ENCODE measurements around the gene FFAR2. TPM values are rescaled to one million over a fixed set of nuclear protein-coding genes. Genes with fewer than 3 reads are reported as not detected.

Gene FFAR2
- total RNA-seq, 1 donor from 2014 or later, result 0.72 TPM

DNA sequence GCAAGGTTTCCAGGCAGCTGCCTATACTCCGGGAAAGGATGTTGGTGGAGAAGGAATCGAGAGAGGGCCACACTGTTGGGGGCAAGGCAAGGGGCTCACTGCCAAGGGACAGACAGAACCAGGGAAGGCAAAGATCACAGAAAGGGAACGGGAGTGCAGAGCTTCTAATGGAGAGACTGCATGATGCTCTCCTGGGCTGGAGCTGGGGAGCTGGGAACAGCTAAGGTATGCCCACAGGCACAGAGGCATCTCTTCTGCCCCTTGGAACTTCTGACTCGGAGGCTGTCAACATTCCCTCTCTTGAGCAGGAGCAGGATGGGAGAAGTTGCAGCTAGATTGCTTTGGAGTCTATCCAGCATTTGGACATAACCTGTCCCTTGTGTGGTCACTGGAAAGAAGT, 22.4 kb upstream of the FFAR2 start:
- no peak for DNase-seq (ENCODE audit: low spot score)

DNA sequence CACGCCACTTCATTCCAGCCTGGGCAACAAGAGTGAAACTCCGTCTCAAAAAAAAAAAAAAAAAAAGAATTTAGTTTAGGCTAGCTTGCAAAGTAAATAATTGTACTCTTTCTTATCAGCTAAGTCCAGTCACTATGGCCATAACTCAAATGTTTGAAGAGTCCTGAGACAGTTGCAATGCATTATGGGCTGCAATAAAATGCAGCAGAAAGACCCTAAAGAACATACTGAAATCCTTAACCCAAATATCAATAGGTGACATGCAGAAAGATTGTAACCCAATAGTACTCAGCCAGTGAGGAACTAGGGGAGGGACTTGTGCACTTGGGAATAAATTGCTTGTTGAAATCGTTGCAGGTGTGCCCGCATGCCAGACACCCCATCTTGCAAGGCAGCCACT, 20.9 kb upstream of the FFAR2 start:
- no peak for DNase-seq (ENCODE audit: low spot score)

GRCh38 chr19:35429698-35430408, 18.2 kb upstream of the FFAR2 start:
- DNase-seq (ENCODE audit: low spot score), result no peak

GRCh38 chr19:35430409-35431144, 17.5 kb upstream of the FFAR2 start:
- peak; percentile 55 for DNase-seq (ENCODE audit: low spot score)

- no peak for DNase-seq (ENCODE audit: low spot score)
These were observed 16.8 kb upstream of the FFAR2 start for GRCh38 chr19:35431145-35431807.

DNA sequence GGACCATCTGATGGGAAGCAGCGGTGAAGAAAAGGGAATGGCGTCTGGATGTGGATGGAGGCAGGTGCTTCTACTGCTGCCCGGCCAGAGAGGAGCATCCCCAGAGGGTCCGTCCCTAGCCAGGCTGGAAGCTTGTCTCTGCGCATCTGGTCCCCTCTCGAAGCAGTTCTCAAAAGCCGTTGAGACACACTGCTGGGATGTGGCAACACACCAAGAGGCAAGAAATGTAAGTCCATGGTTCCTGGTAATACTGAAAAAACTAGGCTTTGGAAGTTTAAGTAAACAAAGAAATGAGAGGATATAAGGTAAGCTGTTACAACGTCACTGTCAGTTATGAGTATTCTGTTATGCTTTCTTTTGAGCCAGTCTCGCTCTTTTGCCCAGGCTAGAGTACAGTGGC, 15.1 kb upstream of the FFAR2 start:
- no peak for DNase-seq (ENCODE audit: low spot score)

GRCh38 chr19:35433448-35433847, 14.6 kb upstream of the FFAR2 start:
- no peak for DNase-seq (ENCODE audit: low spot score)

GRCh38 chr19:35435896-35436295, 12.2 kb upstream of the FFAR2 start:
- no peak for DNase-seq (ENCODE audit: low spot score)

DNA sequence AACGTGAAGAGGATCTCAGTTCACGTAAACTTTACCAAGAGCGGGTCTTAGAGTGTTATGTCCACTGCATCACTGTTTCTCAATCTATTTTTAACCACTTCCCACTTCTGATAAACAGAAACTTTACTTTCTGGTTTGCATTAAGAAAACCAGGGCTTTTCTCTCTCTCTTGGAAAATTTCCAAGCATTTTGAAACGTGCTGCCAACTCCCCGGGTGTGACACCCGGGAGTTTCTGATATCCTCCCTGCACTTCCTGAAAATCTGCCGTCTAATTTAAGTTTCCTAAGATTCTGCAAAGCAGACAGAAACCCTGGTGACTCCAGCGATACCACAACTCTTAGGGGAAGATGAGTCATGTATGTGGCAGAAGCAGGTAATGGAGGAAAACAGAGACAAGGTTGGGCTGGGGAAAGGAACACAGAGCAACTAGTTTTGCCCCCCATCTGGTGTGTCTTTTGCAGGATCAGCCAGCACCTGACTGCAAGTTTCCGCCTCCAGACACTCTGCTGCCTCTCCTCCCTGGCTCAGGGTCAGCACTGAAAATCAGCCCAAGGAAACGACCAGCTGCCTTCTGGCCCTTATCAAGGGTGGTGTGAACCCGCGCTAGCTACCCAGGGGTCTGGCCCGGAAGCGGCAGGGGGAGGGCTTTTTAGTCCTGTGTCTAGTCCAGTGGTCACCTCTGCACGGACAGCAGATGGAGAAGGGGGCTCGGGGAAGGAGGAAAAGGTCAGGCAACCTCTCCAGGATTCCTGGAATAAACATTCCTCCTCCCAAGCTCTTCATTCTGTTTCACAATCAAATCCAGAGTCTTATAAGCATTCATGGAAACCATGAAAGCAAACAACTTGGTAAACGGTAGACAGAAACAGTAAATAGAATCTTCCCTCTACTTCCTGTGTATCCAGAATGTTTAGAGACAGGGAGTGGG, 11.3 kb upstream of the FFAR2 start:
- DNase-seq (ENCODE audit: low spot score), result peak; percentile 84

GRCh38 chr19:35437406-35437951, 10.6 kb upstream of the FFAR2 start:
- DNase-seq (ENCODE audit: low spot score), result no peak

DNA sequence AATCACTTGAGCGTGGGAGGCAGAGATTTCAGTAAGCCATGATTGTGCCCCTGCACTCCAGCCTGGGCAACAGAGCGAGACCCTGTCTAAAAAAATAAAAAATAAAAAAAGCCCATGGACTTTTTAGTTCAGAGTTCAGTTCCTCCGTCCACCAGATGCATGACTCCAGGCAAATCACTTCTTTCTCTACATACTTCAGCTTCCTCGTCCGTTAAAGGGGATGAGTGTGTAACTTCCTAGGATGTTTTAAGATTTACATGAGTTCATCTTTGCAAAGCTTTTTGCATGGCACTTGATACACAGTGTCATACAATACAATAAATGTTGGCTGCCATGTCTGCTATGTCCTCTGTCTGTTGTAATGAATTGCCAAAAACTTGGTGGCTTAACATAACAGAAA, 10.0 kb upstream of the FFAR2 start:
- DNase-seq (ENCODE audit: low spot score), result no peak

DNA sequence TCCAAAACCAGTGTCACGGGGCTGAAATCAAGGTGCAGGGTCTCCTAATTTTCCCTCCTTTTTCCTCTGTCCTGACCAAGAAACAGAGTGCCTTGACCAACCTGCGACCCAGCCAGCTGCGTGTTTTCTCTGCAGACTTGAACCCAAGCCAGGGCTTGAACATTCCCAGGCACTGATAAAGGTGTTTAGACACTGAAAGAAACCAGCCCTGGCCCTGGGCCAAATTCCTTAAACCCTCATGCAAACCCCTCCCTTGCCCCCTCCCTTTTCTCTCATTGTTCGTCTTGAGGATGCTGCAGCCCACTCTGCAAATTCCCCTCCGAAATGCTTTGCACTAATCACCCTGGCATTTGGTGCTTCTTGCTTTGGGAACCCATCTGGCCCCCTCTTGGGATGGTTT, 9.5 kb upstream of the FFAR2 start:
- no peak for DNase-seq (ENCODE audit: low spot score)

DNA sequence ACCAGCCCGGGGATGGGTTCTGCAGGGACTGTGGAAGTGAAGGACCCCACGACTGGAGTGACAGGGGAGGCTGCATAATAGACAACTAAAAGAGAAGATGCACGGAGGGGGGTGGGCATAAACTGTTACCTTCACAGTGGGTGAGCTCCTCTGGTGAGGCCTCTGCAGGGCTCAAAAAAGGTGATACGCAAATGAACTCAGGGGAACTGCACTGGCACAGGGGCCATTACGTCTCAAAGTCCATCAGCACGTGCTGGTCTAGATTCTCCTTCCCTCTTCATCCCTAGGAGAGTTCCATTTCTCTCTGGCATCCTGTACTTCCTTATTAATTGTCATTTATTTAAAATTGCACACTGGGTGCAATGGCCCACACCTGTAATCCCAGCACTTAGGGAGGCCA, 8.1 kb upstream of the FFAR2 start:
- no peak for DNase-seq (ENCODE audit: low spot score)

DNA sequence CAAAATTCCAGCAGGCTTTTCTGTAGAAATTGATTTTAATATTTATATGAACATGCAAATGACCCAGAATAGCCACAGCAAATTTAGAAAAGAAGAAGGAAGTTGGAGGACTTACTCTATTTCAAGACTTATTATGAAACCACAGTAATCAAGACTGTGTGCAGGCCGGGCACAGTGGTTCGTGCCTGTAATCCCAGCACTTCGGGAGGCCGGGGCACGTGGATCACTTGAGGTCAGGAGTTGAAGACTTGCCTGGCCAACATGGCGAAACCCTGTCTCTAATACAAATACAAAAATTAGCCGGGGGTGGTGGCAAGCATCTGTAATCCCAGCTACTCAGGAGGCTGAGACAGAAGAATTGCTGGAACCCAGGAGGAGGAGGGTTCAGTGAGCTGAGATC, 6.0 kb upstream of the FFAR2 start:
- no peak for DNase-seq (ENCODE audit: low spot score)

DNA sequence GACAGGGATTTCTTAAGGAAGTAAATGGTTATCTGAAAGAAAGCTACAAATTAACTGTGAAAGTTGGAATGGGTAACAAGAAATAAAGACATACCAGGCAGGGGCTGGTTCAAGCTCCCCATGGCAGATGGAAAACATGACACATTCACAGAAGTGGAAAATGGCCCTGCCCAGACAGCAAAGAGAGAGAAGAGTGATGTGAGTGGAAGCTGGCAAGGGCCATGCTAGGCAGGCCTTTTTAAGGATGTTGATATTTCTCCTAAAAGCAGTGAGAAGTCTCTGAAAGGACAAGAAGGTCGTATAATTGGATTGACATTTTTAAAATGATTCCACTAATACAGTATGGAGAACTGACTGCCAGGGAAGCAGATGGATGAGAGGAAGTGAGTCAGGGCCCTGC, 3.3 kb upstream of the FFAR2 start:
- no peak for DNase-seq (ENCODE audit: low spot score)

DNA sequence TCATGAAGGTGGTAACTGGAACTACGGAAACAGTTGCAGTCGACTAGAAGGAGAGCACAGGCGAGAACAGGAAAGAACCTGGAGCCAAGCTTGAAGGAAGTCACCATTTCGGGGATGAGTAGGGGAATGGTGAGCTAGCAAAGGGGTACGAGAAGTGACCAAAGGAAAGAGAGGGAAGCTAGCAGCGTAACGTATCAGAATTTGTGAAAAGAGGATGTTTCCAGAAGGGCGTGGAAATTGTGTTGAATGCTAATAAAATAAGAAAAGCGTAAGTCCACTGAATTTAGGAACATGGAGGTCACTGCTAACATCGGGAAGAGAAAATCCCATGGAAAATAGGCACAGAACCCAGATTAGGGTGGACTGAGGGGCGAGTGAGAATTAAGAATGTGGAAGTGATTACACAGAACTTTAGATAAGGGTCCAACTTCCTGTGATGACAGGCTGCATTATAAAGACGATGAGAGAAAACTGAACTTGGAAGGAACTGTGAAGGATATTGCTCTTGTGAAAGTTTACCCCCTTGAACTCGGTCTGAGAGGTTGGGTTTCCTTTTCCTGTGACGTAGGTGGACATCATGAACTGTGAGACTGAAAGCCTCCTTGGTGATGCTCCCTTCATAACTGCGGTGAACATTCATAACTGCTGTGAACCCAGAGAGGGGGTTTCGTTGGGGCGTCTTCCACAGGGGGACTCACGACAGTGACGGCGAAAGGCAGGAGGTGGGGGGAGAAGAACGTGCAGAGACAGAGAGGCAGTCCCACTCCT, 2.0 kb upstream of the FFAR2 start:
- DNase-seq (ENCODE audit: low spot score), result no peak

GRCh38 chr19:35449359-35450043, 1.4 kb downstream of the FFAR2 start:
- DNase-seq (ENCODE audit: low spot score), result no peak

- no peak for DNase-seq (ENCODE audit: low spot score)
These were observed 3.5 kb downstream of the FFAR2 start for GRCh38 chr19:35451338-35452096.

DNA sequence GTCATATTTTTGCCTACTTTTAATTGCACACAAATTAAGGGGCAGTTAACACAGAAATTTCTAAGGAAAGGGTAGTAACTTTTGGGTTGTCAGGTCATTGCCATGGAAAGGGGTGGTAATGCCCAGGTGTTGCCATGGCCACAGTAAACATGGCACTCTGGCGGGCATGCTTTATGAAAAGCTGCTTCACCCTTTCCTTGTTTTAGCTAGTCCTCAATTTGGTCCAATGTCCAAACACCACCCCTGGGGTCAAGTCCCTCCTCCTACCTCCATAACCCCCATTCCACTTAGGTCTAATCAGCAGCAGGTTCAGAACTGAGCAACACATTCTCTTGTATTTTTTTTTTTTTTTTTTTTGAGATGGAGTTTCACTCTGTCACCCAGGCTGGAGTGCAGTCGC, 6.6 kb downstream of the FFAR2 start:
- no peak for DNase-seq (ENCODE audit: low spot score)

All from umbilical cord (tissue), 2 donors.